ENCODE results near the gene FAM120A.

Gene FAM120A

GRCh38 chr9:93447655-93448054 is 3.8 kb upstream of the FAM120A start:
- DNase-seq: no peak

GRCh38 chr9:93451849-93452709 is 594 bp downstream of the FAM120A start:
- no peak for DNase-seq

GRCh38 chr9:93452710-93453046 is 1.2 kb downstream of the FAM120A start:
- no peak for DNase-seq

- DNase-seq: peak; percentile 94
These were observed 1.8 kb downstream of the FAM120A start, which contains the start of gene FAM120AOS for GRCh38 chr9:93453047-93453914. Gene FAM120AOS (minus strand): TSS chr9:93453581. CDS start chr9:93452709, 872 bp downstream.

GRCh38 chr9:93456022-93456421 is 4.5 kb downstream of the FAM120A start:
- no peak for DNase-seq

- DNase-seq: no peak
These were observed 5.0 kb downstream of the FAM120A start for GRCh38 chr9:93456504-93456903.

- DNase-seq: no peak
These were observed 5.5 kb downstream of the FAM120A start for GRCh38 chr9:93457006-93457405.

GRCh38 chr9:93458712-93459111 is 7.2 kb downstream of the FAM120A start:
- no peak for DNase-seq

- no peak for DNase-seq
These were observed 8.0 kb downstream of the FAM120A start for GRCh38 chr9:93459432-93459847.

- no peak for DNase-seq
These were observed 9.4 kb downstream of the FAM120A start for GRCh38 chr9:93460689-93461413.

- DNase-seq: no peak
These were observed 9.9 kb downstream of the FAM120A start for GRCh38 chr9:93461414-93461743.

- no peak for DNase-seq
These were observed 10.3 kb downstream of the FAM120A start for GRCh38 chr9:93461821-93462220.

GRCh38 chr9:93463638-93464248 is 12.3 kb downstream of the FAM120A start:
- no peak for DNase-seq

GRCh38 chr9:93464395-93464794 is 12.9 kb downstream of the FAM120A start:
- no peak for DNase-seq

- no peak for DNase-seq
These were observed 13.4 kb downstream of the FAM120A start for GRCh38 chr9:93464876-93465275.

GRCh38 chr9:93465855-93466254 is 14.4 kb downstream of the FAM120A start:
- DNase-seq: no peak

- no peak for DNase-seq
These were observed 15.1 kb downstream of the FAM120A start for GRCh38 chr9:93466416-93467061.

GRCh38 chr9:93467062-93467416 is 15.6 kb downstream of the FAM120A start:
- no peak for DNase-seq

GRCh38 chr9:93467462-93467861 is 16.0 kb downstream of the FAM120A start:
- no peak for DNase-seq

GRCh38 chr9:93468763-93469456 is 17.4 kb downstream of the FAM120A start:
- DNase-seq: no peak

- DNase-seq: no peak
These were observed 18.9 kb downstream of the FAM120A start for GRCh38 chr9:93470391-93470790.

- no peak for DNase-seq
These were observed 19.6 kb downstream of the FAM120A start for GRCh38 chr9:93471124-93471523.
